Measurements from ENCODE around the gene RFPL4A. TPM values are rescaled to one million over a fixed set of nuclear protein-coding genes. Genes with fewer than 3 reads are reported as not detected.
A peak's percentile ranks its signal among the peaks of the same experiment; 100 is the strongest.
"Not testable (repeated sequence)": the region's sequence is repeated elsewhere in the genome, so short reads cannot be mapped to it uniquely, and the experiment has no call there.

The RFPL4A gene
- total RNA-seq, 8 experiments from 2014 or later: 0.31 TPM; not detected in 7

GRCh38 chr19:55756808-55757207 is 2.1 kb upstream of the RFPL4A start:
- 7 to 80% (median 44%) methylated on average over 1 to 4 of the region's 4 CpGs; no CpG with 5 or more reads in 3 of the 10 experiments for WGBS, 10 experiments
- H3K4me3 ChIP-seq; in situ Hi-C loops (cut with MboI; ENCODE audit: low pct_unique_long_range_greater_than_20kb in 2 of 9, low sequenced_read_pairs in 9 of 9, unreplicated experiment in 9 of 9): not testable (repeated sequence)

GRCh38 chr19:55766466-55766865 is 7.6 kb downstream of the RFPL4A start:
- H3K4me1 ChIP-seq (replicated peaks in 1 of 2): no peaks in the 10 kb centered on the region
- no peak overlapping the region for H3K27ac ChIP-seq
- in situ Hi-C loops (cut with MboI; ENCODE audit: low pct_unique_long_range_greater_than_20kb in 2 of 9, low sequenced_read_pairs in 9 of 9, unreplicated experiment in 9 of 9): no loop called here
- WGBS, 10 experiments: 9 to 54% (median 30%) methylated on average over 3 to 7 of the region's 7 CpGs; no CpG with 5 or more reads in 4 of the 10 experiments
- no peak for ATAC-seq (replicated peaks in 6 of 8)
- no peak overlapping the region for H3K4me3 ChIP-seq

More at GRCh38 chr19:55756808-55757207, 2.1 kb upstream of the RFPL4A start:
- not testable (repeated sequence) for H3K4me1 ChIP-seq (replicated peaks in 1 of 2); ATAC-seq (replicated peaks in 6 of 8); H3K27ac ChIP-seq

DNA sequence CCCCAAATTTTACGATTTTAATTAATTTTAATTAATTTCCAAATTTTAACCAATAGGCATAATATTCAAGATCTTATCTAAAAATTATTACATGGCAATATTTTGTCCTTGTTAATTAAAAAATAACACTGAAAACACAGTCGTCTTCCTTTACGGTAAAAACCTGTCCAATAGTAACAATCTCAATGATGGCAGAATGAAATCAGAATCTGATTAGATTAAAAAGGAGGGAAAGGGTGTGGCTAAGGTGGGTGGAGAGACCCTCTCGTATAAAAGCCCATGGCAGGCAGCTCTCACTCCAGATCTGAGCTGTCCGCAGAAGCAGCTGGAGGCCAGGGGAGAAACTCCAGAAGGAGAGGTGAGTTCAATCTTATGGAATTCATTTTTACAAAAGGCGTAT is 9.9 kb downstream of the RFPL4A start, which contains the start of gene RFPL4AL1:
TSS of gene RFPL4AL1 (plus strand) at position 301 of the 400 bp plus-strand sequence. CDS start 2,687 bp downstream, outside the sequence.
- H3K27ac ChIP-seq; ATAC-seq (replicated peaks in 6 of 8); in situ Hi-C loops (cut with MboI; ENCODE audit: low pct_unique_long_range_greater_than_20kb in 2 of 9, low sequenced_read_pairs in 9 of 9, unreplicated experiment in 9 of 9); H3K4me3 ChIP-seq; H3K4me1 ChIP-seq (replicated peaks in 1 of 2): not testable (repeated sequence)
- WGBS, 10 experiments: 10 to 58% (median 37%) methylated on average over 2 to 3 of the region's 6 CpGs; no CpG with 5 or more reads in 6 of the 10 experiments

DNA sequence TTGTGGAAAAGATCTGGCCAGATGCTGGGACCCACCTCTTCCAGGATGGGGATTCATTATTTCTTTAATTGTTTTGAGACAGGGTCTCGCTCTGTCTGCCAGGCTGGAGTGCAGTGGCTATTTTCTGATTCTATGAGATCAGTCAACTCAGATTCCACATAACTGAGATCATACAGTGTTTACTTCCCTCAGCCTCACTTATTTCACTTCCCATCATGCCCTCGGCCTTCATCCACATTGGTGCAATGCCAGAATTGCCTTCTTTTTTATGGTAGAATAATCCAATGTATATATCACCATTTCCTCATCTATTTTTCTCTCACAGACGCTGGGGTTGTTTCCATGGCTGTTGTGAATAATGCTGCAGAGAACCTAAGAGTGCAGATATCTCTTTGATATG is 10.7 kb downstream of the RFPL4A start:
- ATAC-seq (replicated peaks in 6 of 8); H3K27ac ChIP-seq; in situ Hi-C loops (cut with MboI; ENCODE audit: low pct_unique_long_range_greater_than_20kb in 2 of 9, low sequenced_read_pairs in 9 of 9, unreplicated experiment in 9 of 9); H3K4me3 ChIP-seq; H3K4me1 ChIP-seq (replicated peaks in 1 of 2): not testable (repeated sequence)
- 0 to 14% (median 0%) methylated on average over 1 of the region's 3 CpGs; no CpG with 5 or more reads in 7 of the 10 experiments for WGBS, 10 experiments

DNA sequence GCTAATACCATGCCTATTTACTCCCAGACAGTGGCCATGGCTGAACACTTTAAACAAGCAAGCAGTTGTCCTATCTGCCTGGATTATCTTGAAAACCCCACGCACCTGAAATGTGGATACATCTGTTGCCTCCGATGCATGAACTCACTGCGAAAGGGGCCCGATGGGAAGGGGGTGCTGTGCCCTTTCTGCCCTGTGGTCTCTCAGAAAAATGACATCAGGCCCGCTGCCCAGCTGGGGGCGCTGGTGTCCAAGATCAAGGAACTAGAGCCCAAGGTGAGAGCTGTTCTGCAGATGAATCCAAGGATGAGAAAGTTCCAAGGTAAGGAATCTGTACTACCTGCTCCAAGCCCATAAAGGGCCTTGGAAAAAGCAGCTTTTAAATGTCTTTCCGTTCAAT is 18.6 kb downstream of the RFPL4A start:
- in situ Hi-C loops (cut with MboI; ENCODE audit: low pct_unique_long_range_greater_than_20kb in 2 of 9, low sequenced_read_pairs in 9 of 9, unreplicated experiment in 9 of 9): no loop called here
- no peak for ATAC-seq (replicated peaks in 6 of 8)

GRCh38 chr19:55778331-55778730 is 19.4 kb downstream of the RFPL4A start:
- no peak overlapping the region for H3K27ac ChIP-seq
- 0 to 60% (median 32%) methylated on average over 1 to 10 of the region's 16 CpGs; no CpG with 5 or more reads in 3 of the 10 experiments for WGBS, 10 experiments
- no peak for ATAC-seq (replicated peaks in 6 of 8)
- no peaks in the 10 kb centered on the region for H3K4me1 ChIP-seq (replicated peaks in 1 of 2)
- in situ Hi-C loops (cut with MboI; ENCODE audit: low pct_unique_long_range_greater_than_20kb in 2 of 9, low sequenced_read_pairs in 9 of 9, unreplicated experiment in 9 of 9): no loop called here
- no peak overlapping the region for H3K4me3 ChIP-seq

More for the DNA sequence above, 18.6 kb downstream of the RFPL4A start:
- no peak overlapping the region for H3K27ac ChIP-seq
- no peak overlapping the region for H3K4me3 ChIP-seq
- WGBS, 10 experiments: 0 to 86% (median 26%) methylated on average over 1 to 6 of the region's 7 CpGs; no CpG with 5 or more reads in 2 of the 10 experiments
- H3K4me1 ChIP-seq (replicated peaks in 1 of 2): no peaks in the 10 kb centered on the region

- WGBS, 10 experiments: 4 to 92% (median 16%) methylated on average over 1 to 4 of the region's 5 CpGs
- H3K4me1 ChIP-seq (replicated peaks in 1 of 2): no peaks in the 10 kb centered on the region
- H3K27ac ChIP-seq: no peak overlapping the region
- in situ Hi-C loops (cut with MboI; ENCODE audit: low pct_unique_long_range_greater_than_20kb in 2 of 9, low sequenced_read_pairs in 9 of 9, unreplicated experiment in 9 of 9): no loop called here
- no peak overlapping the region for H3K4me3 ChIP-seq
- ATAC-seq (replicated peaks in 6 of 8): no peak
These were observed 22.2 kb downstream of the RFPL4A start for GRCh38 chr19:55781112-55781511.

DNA sequence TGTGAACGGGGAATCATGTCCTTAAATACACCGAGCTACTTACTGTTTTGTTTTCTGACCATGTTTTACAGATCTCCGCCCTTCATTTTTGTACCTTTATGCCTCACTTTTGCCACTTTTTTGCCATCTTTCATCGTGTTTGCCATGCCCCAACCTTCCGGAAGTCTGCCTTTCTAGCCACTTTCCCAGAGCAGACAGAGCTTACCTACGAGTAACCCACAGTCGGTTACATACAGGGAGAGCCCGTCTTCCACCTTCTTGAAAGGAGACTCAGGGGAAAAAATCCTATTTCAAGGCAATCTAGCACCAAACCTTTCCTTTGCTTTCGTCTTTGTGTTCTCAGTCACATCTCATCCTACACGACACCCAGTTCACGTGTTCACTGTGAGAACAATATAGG is 36.1 kb downstream of the RFPL4A start:
- in situ Hi-C loops (cut with MboI; ENCODE audit: low pct_unique_long_range_greater_than_20kb in 2 of 9, low sequenced_read_pairs in 9 of 9, unreplicated experiment in 9 of 9): no loop called here
- 41 to 81% (median 61%) methylated on average over 4 to 11 of the region's 11 CpGs for WGBS, 10 experiments
- ATAC-seq (replicated peaks in 6 of 8): no peak

DNA sequence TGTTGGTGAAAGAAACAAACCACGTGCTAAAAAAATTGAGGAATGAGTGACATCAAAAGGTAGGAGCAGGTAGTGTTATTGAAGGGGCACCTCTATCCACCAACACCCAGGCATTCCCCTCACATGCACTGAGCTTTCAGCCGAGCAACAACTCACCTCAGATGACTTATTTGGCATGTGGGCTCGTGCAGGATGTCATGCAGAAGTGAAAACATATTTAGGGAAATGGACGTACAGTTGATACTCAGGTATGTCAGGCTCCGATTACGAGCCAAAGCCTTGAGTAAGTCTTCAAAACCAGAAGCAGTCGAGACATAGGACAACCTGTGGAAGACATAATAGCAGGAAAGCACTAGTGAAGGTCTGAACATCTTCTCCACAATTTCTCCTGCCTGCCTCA is 42.5 kb downstream of the RFPL4A start:
- no peak overlapping the region for H3K27ac ChIP-seq
- no peak overlapping the region for H3K4me3 ChIP-seq
- WGBS, 10 experiments: 0 to 54% (median 26%) methylated on average over 1 to 7 of the region's 7 CpGs
- ATAC-seq (replicated peaks in 6 of 8): no peak
- in situ Hi-C loops (cut with MboI; ENCODE audit: low pct_unique_long_range_greater_than_20kb in 2 of 9, low sequenced_read_pairs in 9 of 9, unreplicated experiment in 9 of 9): no loop called here
- H3K4me1 ChIP-seq (replicated peaks in 1 of 2): no peaks in the 10 kb centered on the region

More for the DNA sequence above, 36.1 kb downstream of the RFPL4A start:
- H3K4me1 ChIP-seq (replicated peaks in 1 of 2): no peaks in the 10 kb centered on the region
- no peak overlapping the region for H3K27ac ChIP-seq
- H3K4me3 ChIP-seq: no peak overlapping the region

DNA sequence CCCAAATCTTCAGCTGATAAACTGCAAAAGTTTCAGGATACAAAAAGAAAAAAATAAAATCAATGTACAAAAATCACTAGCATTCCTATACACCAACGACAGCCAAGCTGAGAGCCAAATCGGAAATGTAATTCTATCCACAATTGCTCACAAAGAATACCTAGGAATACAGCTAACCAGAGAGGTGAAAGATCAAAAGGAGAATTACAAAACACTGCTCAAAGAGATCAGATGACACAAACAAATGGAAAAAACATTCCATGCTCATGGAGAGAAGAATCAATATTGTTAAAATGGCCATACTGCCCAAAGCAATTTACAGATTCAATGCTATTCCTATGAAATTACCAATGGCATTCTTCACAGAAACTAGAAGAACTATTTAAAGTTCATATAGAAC is 43.4 kb downstream of the RFPL4A start:
- no peak overlapping the region for H3K27ac ChIP-seq
- no peaks in the 10 kb centered on the region for H3K4me1 ChIP-seq (replicated peaks in 1 of 2)
- ATAC-seq (replicated peaks in 6 of 8): no peak
- WGBS, 10 experiments: 0 to 76% (median 39%) methylated on average over 2 of the region's 2 CpGs; no CpG with 5 or more reads in 2 of the 10 experiments
- no peak overlapping the region for H3K4me3 ChIP-seq
- in situ Hi-C loops (cut with MboI; ENCODE audit: low pct_unique_long_range_greater_than_20kb in 2 of 9, low sequenced_read_pairs in 9 of 9, unreplicated experiment in 9 of 9): no loop called here

DNA sequence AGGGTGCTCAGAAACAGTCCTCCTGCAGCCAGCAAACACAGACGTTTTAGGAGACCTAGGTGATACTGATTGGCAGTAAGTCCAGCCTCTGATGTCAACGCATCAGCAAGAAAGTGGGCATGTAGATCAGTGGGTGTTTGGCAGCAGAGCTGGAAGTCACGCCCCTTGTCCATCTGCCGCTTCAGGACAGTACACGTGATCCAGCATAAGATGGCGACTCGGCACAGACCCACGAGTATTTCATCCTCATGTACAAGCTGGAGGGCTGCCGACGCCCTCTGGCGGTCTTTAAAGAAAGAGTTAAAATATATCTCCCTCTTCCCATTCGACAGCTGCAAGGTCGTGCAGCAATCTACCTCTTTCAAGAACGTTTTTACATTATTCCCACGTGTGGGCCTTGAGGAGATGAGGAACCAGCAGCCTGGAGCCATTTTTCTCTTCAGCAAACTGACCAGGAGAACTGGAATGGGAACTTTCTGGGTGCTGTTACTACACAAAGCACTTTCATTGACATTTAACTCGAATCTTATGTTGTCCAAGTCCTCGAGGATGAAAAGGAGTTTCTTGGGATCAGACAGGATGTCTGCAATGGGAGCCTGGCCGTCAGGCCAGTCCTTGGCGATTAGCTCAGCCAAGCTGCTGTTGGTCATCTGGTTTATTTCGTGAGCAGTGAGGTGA is 50.6 kb downstream of the RFPL4A start:
- WGBS, 10 experiments: 0 to 37% (median 21%) methylated on average over 1 to 13 of the region's 20 CpGs; no CpG with 5 or more reads in 1 of the 10 experiments
- Histone ChIP-seq H3K4me3 (no peak overlapping the region), H3K4me1 (replicated peaks in 1 of 2) (no peaks in the 10 kb centered on the region), H3K27ac (no peak overlapping the region)
- ATAC-seq (replicated peaks in 6 of 8): peak in 3 of 8 experiments; percentile 50 to 99 (median 67)
- in situ Hi-C loops (cut with MboI; ENCODE audit: low pct_unique_long_range_greater_than_20kb in 2 of 9, low sequenced_read_pairs in 9 of 9, unreplicated experiment in 9 of 9): no loop called here

- 0 to 35% (median 0%) methylated on average over 1 to 3 of the region's 3 CpGs; no CpG with 5 or more reads in 3 of the 10 experiments for WGBS, 10 experiments
- ATAC-seq (replicated peaks in 6 of 8): no peak
- in situ Hi-C loops (cut with MboI; ENCODE audit: low pct_unique_long_range_greater_than_20kb in 2 of 9, low sequenced_read_pairs in 9 of 9, unreplicated experiment in 9 of 9): no loop called here
- Histone ChIP-seq H3K27ac (no peak overlapping the region), H3K4me3 (no peak overlapping the region), H3K4me1 (replicated peaks in 1 of 2) (no peaks in the 10 kb centered on the region)
These were observed 52.4 kb downstream of the RFPL4A start for GRCh38 chr19:55811340-55811739.

DNA sequence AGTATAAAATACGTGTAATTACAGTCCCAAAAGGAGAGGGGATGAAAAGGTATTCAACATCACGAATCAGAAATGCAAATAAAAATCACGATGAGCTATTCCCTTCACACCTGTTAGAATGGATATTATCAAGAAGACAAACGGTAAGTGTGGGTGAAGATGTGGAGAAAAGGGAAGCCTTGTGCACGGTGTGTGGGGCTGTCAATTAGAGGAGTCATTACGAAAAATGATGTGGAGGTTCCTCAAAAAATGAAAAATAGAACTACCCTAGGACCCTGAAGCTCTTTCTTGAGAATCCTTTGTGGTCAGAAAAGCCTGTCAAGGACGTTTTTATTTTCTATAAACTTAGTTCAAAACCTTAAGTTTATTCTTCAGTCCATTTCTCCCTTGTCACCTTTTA is 53.6 kb downstream of the RFPL4A start:
- H3K27ac ChIP-seq: no peak overlapping the region
- H3K4me3 ChIP-seq: no peak overlapping the region
- in situ Hi-C loops (cut with MboI; ENCODE audit: low pct_unique_long_range_greater_than_20kb in 2 of 9, low sequenced_read_pairs in 9 of 9, unreplicated experiment in 9 of 9): no loop called here
- H3K4me1 ChIP-seq (replicated peaks in 1 of 2): no peaks in the 10 kb centered on the region
- WGBS, 10 experiments: 0 to 18% (median 4%) methylated on average over 1 to 7 of the region's 7 CpGs
- ATAC-seq (replicated peaks in 6 of 8): no peak
